Measurements from ENCODE around the gene PSAP. TPM values are rescaled to one million over a fixed set of nuclear protein-coding genes. Genes with fewer than 3 reads are reported as not detected.

PSAP gene
- total and polyA plus RNA-seq, 10 donors = 363 to 1,826 (median 1,412) TPM

GRCh38 chr10:71840177-71840957, 10.7 kb downstream of the PSAP start:
- Histone ChIP-seq H3K27ac (peak overlapping the region in 3 of 8 donors; percentile 9 to 82 (median 37)), H3K36me3 (peaks cover 0 to 27% (median 0%) of the 10 kb centered on the region in 6 donors), H3K27me3 (replicated peaks in 1 of 7) (no peaks in the 10 kb centered on the region), H3K4me1 (peaks cover 63 to 100% (median 99%) of the 10 kb centered on the region in 6 donors), H3K9me3 (no peaks in the 10 kb centered on the region), H3K4me3 (no peak overlapping the region)
- WGBS, 5 donors = 63 to 78% (median 68%) methylated on average over 6 of the region's 6 CpGs
- no peak for TF ChIP-seq POLR2A (IDR thresholded peaks at IDR 0.05)
- no peak for TF ChIP-seq CTCF (IDR thresholded peaks at IDR 0.05 in 8 of 11, conservative IDR thresholded peaks at IDR 0.05 in 3 of 11)
- TF ChIP-seq POLR2AphosphoS5 (IDR thresholded peaks at IDR 0.05) = no peak
- no peak for DNase-seq
- intact Hi-C loops (cut with DNase I; ENCODE audit: low total_unique reads) = no loop called here

- Histone ChIP-seq H3K4me1 (peaks cover 58 to 100% (median 99%) of the 10 kb centered on the region in 6 donors), H3K36me3 (peaks cover 0 to 40% (median 6%) of the 10 kb centered on the region in 6 donors), H3K27me3 (replicated peaks in 1 of 7) (no peaks in the 10 kb centered on the region), H3K27ac (peak overlapping the region in 6 of 8 donors; percentile 17 to 85 (median 76)), H3K4me3 (no peak overlapping the region), H3K9me3 (no peaks in the 10 kb centered on the region)
- TF ChIP-seq POLR2A (IDR thresholded peaks at IDR 0.05) = no peak
- no peak for DNase-seq
- intact Hi-C loops (cut with DNase I; ENCODE audit: low total_unique reads) = loop anchor here (10.0 kb wide), 1 partner anchor 46 kb away; no protein-coding TSS in a partner anchor
- WGBS, 5 donors = 67 to 80% (median 72%) methylated on average over 14 of the region's 14 CpGs
These were observed 12.5 kb downstream of the PSAP start for GRCh38 chr10:71838264-71839211.

GRCh38 chr10:71837098-71837827, 13.8 kb downstream of the PSAP start:
- Histone ChIP-seq H3K4me3 (peak overlapping the region in 1 of 8 donors; percentile 42), H3K27me3 (replicated peaks in 1 of 7) (no peaks in the 10 kb centered on the region), H3K9me3 (no peaks in the 10 kb centered on the region), H3K4me1 (peaks cover 62 to 100% (median 99%) of the 10 kb centered on the region in 6 donors), H3K27ac (peak overlapping the region in 7 of 8 donors; percentile 58 to 85 (median 76)), H3K36me3 (peaks cover 0 to 53% (median 10%) of the 10 kb centered on the region in 6 donors)
- TF ChIP-seq POLR2AphosphoS5 (IDR thresholded peaks at IDR 0.05) = peak in 1 of 3 donors; percentile 46
- TF ChIP-seq CTCF (IDR thresholded peaks at IDR 0.05 in 8 of 11, conservative IDR thresholded peaks at IDR 0.05 in 3 of 11) = peak in 5 of 11 experiments; percentile 20 to 32 (median 25)
- no peak for TF ChIP-seq POLR2A (IDR thresholded peaks at IDR 0.05)
- intact Hi-C loops (cut with DNase I; ENCODE audit: low total_unique reads) = loop anchor here (10.0 kb wide), 1 partner anchor 48 kb away; no protein-coding TSS in a partner anchor
- WGBS, 5 donors = 73 to 77% (median 76%) methylated on average over 17 of the region's 17 CpGs
- DNase-seq = no peak

- WGBS, 5 donors = 58 to 79% (median 68%) methylated on average over 4 of the region's 4 CpGs
- no peak for DNase-seq
- Histone ChIP-seq H3K9me3 (no peaks in the 10 kb centered on the region), H3K4me1 (peaks cover 56 to 100% (median 97%) of the 10 kb centered on the region in 6 donors), H3K4me3 (peak overlapping the region in 1 of 8 donors; percentile 42), H3K36me3 (peaks cover 0 to 57% (median 17%) of the 10 kb centered on the region in 6 donors), H3K27me3 (replicated peaks in 1 of 7) (no peaks in the 10 kb centered on the region), H3K27ac (peak overlapping the region; percentile 20 to 85 (median 76))
- intact Hi-C loops (cut with DNase I; ENCODE audit: low total_unique reads) = loop anchor here (10.0 kb wide), 1 partner anchor 48 kb away; no protein-coding TSS in a partner anchor
- TF ChIP-seq POLR2AphosphoS5 (IDR thresholded peaks at IDR 0.05) = no peak
- no peak for TF ChIP-seq CTCF (IDR thresholded peaks at IDR 0.05 in 8 of 11, conservative IDR thresholded peaks at IDR 0.05 in 3 of 11)
- no peak for TF ChIP-seq POLR2A (IDR thresholded peaks at IDR 0.05)
These were observed 14.5 kb downstream of the PSAP start for GRCh38 chr10:71836596-71836974.

All from spleen (tissue), 11 donors.